ENCODE data around the gene ARHGEF26.

The ARHGEF26 gene

DNA sequence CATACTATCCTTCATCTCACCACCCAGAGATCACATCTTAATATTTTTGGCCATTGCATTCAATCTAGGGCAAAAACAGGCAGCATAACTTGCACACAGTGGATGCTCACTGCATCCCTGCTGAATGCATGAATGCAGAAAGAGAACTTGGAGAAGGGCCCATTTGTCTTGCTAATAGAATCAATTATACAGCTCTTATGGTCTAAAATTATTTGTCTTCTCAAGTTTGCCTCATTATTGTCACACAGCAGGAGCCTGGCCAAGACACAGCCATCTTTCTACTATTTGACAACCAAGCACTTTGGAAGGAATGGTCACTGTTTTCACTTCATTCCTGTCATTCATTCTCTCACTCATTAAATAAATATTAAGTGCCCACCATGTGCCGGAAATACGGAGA is 1.2 kb upstream of the ARHGEF26 start:
- no peak for DNase-seq (ENCODE audit: low read depth)

DNA sequence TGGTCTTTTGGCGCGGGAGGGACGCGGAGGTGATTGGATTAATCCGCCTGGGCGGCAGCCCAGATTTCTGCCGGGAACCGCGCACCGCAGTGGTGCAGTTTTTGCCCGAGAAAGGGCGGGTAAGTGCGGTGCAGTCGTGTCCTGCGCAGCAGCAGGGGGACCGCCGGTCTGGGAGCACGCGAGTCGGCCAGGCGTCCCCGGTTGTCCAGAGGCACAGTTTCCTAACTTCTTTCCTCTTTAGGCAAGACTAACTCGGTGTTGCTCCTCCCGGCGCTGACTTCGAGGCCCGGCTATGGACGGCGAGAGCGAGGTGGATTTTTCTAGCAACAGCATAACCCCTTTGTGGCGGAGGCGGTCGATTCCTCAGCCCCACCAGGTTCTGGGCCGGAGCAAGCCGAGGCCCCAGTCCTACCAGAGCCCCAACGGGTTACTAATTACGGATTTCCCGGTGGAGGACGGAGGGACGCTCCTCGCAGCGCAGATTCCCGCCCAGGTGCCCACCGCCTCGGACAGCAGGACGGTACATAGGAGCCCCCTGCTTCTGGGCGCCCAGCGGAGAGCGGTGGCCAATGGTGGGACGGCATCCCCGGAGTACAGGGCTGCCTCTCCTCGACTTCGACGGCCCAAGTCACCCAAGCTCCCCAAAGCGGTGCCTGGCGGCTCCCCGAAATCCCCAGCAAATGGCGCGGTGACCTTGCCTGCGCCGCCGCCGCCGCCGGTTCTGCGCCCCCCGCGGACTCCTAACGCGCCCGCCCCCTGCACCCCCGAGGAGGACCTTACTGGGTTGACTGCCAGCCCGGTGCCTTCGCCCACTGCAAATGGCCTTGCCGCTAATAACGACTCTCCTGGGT is 736 bp downstream of the ARHGEF26 start:
- no peak for DNase-seq (ENCODE audit: low read depth)

DNA sequence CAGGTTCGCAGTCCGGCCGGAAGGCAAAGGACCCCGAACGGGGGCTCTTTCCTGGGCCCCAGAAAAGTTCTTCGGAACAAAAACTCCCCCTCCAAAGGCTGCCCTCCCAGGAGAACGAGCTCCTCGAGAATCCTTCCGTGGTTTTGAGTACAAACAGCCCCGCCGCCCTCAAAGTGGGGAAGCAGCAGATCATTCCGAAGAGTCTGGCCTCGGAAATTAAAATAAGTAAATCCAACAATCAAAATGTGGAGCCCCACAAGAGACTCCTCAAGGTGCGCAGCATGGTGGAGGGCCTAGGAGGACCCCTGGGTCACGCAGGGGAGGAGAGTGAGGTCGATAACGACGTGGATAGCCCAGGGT is 1.3 kb downstream of the ARHGEF26 start:
- no peak for DNase-seq (ENCODE audit: low read depth)

DNA sequence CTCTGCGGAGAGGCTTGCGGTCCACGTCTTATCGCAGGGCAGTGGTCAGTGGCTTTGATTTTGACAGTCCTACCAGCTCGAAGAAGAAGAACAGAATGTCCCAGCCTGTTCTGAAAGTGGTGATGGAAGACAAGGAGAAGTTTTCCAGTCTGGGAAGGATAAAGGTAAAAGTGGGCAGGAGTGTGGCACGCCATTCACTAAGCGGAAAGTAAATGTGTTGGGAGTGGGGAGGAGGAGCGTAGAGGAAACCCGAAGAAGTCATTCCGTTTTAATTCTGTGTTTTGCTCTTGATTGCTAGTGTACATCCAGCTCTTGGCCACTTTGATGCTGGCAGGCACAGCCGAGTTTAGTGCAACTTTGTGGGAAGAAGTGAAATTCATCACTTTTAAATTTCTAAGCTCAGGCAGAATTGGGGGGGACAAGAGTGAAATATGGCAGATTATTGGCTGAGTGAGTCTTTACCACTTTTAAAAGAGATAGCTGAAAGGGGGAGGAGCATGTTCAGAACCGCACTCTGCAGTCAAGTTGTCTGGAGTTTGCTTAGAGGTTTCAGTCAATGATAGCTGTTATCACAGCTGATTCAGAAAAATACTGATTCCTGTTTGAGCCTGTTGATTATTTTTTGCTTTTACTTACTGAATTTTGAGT is 1.8 kb downstream of the ARHGEF26 start:
- DNase-seq (ENCODE audit: low read depth) = no peak

DNA sequence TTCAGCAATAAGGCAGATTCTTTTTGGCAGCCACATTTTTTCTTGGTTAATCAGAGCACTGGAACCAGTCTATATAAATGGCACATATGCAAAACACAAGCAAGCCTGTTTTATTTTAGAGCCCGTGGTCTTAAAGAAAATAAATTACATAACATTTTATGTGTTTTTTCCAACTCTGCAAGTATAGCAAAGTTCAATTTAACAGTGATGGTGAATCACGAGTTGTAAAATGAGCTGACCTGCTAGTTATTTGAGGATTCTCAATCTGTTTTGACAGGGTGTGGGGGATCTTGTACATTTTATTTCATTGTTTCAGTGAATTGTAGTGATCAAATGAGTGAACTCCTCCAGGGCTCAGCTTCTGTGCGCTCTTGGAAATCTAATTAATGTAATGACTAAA is 2.7 kb downstream of the ARHGEF26 start:
- DNase-seq (ENCODE audit: low read depth) = no peak

DNA sequence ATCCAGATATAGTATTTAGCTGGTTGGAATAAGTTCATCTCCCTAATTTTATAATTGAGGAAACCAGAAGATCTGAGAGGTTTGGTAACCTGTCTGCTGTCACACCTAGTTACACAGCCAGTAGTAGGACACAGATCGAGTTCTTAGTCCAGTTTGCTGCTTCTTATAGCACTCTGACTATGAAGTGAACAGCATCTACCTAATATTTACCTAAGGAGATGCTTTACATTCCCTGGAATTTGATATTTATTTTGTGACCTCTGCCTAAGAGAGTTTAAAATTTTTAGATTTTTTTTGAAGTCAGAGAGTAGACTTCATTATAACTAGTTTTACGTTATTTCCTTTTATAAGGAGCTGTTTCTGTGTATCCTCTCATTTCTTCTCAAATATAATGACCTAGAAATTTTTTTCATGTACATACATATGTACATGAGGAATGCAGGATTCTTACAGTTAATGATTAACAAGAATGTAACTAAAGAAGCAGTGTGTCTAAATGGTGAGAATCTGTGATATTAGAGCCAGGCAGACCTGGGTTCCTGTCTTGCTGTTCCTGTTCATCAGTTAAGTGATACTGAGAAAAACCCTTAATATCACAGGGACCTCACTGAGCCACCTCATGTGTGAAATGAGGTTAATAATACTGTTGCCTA is 4.3 kb downstream of the ARHGEF26 start:
- DNase-seq (ENCODE audit: low read depth) = no peak

DNA sequence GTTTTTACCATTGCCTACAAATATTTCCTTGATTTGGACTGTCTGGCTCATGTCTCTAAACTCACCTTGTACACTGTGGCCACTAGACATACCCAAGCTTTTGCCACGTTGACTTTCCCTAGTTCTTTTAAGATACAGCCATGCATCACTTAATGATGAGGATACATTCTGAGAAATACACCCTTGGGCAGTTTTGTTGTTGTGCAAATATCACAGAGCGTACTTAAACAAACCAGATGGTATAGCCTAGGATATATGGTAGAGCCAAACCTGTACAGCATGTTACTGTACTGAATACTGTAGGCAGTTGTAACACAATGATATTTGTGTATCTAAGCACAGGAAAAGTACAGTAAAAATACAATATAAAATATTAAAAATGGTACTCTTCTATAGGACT is 5.5 kb downstream of the ARHGEF26 start:
- no peak for DNase-seq (ENCODE audit: low read depth)

DNA sequence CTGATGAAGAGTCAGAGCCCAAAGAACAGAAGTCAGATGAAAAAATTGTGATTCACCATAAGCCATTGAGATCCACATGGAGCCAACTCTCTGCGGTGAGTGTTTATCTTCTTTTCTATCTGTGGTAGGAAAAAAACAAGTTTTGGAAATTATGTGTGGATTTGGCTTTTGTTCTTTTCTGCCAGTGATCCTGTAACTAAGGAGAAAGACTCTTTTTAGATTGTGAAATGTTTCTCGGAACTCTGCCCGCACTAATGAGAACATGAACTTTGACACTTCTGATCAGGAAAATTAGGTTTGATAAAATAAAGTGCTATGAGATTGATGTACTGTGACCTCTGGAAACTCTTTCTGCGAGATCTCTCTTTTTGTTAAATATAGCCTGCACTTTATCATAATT is 8.4 kb downstream of the ARHGEF26 start:
- no peak for DNase-seq (ENCODE audit: low read depth)

DNA sequence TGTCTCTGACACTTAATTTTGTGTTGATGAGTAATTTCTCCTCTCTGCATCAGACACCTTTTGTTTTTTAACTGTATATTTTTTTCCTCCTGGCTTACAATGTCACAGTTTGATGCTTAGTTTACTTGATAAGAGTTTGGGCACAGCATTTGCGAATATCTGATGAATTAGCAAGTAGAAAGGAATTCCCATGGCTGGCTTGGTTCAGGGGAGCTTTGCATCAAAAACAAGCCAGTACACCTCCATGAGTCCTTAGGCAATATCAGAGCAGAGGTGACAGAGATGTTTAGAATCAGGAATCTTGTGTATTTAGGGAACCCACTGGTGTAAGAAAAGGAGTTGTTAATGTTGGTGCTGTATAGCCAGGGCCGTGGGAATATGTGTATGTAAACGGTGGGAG is 9.3 kb downstream of the ARHGEF26 start:
- no peak for DNase-seq (ENCODE audit: low read depth)

DNA sequence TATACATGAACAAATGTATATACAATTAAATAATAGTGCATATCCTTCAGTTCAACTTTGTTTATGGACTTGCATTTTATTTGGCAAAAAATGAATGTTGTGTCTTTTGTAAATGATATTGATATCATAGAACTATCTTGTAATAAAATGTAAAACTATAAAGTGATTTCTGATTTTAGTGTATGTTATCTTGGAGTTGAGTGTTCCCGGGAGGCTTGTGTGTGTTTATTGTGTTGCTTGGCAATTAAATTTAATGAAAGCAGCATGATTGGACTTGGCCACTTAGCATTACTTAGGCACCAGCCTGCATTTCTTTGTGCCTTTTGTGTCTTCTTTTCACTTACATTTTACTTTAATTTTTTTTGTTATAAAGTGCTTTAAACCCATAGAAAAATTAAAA is 10.6 kb downstream of the ARHGEF26 start:
- DNase-seq (ENCODE audit: low read depth) = no peak

DNA sequence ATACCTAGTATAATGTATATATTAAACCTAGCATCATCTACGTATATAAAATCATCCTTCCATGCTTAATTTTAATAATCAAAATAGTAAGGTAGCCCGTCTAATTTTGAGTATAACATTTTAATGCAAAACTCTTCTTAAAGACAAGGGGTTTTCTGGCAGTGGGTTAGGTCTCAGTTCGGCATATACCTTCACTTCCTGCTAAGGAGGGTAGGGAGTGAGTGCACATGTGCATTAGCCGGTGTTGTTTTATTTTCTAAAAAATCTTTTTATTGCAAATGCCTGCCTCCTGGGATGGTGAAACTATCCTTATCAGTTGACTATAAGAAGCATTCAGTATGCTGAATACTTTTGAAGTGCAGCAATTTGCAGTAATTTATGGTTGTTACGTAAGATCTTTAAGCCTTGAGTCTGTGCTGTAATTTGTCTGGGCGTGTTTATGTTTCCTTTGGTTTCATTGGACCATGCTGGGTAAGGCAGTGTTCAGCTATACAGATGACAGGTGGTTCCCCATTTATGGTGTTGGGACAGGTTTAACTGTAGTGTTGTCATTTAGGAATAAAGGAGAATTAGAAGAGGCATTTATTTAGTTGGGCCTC is 11.7 kb downstream of the ARHGEF26 start:
- no peak for DNase-seq (ENCODE audit: low read depth)

DNA sequence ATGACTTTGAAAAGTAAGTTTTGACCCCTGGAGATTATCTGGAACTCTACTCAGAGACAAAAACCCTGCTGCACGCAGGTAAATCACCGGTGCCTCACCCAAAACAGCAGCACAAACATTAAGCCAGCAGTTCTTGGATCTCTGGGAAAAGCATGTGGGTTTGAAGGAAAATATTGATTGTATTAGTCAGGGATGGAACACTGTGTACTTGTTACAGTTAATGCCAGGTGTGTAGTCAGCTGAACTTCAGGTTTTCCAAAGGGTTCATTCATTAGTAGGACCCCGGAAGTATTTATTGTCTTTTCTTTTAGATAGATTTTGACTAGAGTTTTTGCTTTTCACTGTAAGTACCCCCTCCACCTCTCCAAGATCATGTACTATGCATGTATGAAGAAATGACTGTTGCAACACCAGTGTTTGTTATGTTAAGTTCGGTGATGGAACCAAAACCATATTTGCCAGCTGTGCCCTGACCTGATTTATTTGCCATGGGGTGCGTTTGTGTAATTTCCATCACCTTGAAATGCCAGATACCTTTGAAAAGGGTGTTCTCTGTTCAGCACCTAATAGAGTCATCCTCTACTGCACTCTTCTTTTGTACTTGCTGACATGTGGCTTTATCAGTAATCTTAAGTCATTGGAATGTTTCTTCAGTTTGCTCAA is 14.5 kb downstream of the ARHGEF26 start:
- no peak for DNase-seq (ENCODE audit: low read depth)

DNA sequence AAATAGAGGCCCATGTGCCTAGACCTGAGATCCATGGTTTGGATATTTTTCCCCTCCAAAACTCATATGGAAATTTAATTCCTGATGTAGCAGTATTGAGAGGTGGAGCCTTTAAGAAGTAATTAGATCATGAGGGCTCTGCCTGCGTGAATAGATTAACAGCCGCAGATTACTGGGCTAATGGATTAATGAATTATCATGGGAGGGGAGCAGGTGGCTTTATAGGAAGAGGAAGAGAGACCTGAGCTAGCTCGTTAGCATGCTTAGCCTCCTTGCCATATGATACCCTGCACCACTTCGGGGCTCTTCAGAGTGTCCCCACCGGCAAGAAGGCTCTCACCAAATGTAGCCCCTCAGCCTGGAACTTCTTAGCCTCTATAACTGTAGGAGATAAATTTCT is 15.8 kb downstream of the ARHGEF26 start:
- DNase-seq (ENCODE audit: low read depth) = no peak

DNA sequence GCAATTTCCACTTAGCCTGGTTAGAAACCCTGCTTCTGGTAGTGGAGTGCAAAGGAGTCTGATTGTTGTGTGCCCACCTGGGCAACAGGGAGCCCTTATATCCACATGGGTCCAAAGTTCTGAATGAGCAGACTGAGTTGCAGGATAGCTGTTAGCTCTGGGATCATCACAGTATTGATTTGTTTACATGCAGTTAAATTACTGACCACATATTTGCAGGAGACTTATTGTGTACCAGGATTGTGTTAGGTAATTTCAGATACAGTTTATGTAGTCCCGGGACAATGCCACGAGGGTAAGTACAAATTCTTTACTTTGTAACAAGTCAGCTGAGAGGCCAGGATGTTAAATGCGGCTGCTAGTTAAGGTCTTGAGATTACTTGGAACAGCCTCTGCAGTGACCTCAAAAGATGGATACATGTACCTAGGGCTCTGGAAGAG is 18.8 kb downstream of the ARHGEF26 start:
- DNase-seq (ENCODE audit: low read depth) = no peak

DNA sequence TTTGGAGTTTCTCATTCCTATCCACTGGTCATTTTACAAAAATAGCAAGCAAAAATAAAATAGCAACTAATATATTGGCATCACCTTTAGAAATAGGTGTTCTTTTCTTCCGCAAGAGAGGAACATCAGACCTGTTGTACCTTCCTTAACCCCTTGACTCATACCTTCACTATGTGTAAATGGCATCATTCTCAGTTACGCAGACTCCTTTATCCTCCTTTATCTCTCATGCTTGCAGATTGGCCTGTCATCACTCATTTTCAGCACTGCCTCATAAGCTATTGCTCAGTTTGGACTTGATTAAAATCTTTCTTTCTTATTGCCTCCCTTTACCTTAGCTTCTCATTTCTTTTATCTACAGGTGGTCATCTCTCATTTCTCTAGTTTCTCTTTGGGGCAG is 21.4 kb downstream of the ARHGEF26 start:
- DNase-seq (ENCODE audit: low read depth) = no peak

DNA sequence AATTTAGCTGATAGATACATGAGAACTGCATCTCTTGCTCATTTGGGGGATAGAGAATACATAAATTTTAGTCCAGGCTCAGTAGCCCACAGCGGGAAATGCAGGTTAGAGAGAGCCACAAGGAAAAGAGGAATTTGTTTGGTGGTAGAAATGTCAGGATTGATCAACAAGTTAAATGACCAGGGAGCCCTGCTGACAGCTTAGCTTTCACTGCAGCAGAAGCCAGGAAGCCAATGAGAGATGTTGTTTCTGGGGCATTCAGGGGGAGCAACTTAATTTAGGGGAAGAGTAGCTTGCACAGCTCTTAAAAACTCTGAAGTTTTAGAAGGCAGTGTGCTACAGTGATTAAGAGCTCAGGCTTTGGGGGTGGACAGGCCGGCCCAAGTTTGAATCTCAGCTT is 22.7 kb downstream of the ARHGEF26 start:
- no peak for DNase-seq (ENCODE audit: low read depth)

DNA sequence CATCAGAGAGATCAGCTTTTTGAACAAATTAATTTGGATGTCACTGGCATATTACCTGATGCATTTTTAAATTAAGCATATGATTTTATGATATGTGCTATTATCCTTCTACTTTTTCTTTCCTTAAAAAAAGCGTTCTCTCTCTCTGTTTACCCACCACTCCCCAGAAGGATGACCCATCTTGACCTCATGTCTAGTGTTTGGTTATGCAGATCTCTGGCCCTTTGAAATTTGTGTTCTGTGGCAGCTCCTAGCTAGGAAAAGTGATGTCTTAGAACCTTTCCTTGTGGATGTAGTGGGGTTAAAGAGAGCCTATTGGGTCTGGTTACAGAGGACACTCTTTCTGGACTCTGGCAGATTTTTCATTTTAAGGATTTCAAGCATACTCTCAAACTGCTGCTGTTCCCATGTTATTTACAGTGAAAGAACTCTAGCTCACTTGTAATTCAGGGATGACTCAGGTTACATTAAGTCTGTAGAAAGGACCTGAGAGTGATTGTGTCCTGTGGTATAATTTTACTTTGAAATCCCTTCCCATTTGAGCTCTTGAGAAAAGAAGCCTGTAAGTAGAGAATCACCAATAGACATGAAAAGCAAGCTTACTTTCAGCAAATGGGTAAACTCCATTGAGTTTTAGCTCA is 23.8 kb downstream of the ARHGEF26 start:
- no peak for DNase-seq (ENCODE audit: low read depth)

DNA sequence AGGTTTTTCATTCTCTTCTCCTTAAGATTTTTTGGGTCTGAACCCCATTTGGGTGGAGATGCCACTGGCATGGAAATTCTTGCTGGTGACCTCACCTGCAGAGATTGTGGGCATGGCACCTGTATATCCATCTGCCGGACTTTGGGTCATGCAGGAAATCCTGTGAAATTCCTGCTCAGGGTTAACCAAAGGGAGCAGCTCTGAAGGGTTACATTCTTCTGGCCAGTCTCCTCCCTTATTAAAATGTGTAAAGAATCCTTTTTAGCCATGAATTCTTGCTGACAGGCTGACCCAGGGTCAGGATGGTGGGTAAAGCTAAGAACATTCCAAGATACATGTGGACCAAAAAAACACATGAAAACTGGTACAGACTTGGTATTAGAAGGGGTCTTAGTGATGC is 27.4 kb downstream of the ARHGEF26 start:
- no peak for DNase-seq (ENCODE audit: low read depth)

DNA sequence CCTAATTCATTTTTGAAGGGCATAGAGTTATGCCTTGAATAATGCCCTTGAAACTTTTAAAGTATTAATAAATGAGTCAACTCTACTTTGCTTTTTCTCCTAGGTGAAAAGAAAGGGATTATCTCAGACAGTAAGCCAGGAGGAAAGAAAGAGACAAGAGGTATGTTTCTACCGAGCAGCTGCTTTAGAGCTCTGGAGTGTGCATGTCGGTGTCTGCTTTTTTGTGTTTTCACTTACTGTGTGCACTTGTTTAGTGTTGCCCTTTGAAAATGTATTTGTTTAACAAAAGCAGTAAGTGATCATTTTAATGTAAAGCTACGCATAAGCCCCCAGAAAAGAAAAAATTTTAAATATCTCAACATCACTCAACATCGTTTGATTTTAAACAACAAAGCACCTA is 28.1 kb downstream of the ARHGEF26 start:
- no peak for DNase-seq (ENCODE audit: low read depth)

DNA sequence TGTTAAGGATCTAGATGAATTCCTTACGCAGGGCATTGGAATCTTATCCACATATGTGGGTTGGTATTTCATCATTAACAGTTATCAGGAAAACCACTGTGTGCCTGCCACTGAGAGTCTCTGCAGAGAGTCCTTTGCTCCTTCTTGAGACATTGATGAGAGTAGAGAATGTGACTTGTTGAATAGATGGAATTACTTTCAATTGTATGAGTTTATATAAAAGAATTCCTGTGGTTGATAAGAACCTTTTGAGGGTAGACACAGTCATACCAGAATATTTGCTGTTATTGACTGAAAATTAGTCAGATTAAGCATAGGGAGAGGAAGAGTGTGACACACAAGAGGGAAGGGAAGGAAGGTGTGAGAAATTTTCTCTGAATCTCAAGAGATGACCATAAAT is 30.8 kb downstream of the ARHGEF26 start:
- no peak for DNase-seq (ENCODE audit: low read depth)

DNA sequence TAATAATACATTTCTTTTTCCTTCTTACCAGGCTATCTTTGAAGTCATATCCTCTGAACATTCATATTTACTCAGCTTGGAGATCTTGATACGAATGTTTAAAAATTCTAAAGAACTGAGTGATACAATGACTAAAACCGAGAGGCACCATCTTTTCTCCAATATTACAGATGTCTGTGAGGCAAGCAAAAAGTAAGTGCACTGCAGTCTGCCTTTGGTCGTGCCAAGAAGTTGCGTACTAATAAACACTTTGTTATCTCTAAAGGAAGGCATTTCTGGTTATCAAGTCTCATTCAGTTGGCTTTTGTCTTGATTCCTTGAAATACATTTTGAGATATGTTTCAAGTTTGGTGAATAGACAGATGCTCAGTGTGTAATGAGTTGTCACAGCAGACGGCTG is 31.6 kb downstream of the ARHGEF26 start:
- DNase-seq (ENCODE audit: low read depth) = no peak

DNA sequence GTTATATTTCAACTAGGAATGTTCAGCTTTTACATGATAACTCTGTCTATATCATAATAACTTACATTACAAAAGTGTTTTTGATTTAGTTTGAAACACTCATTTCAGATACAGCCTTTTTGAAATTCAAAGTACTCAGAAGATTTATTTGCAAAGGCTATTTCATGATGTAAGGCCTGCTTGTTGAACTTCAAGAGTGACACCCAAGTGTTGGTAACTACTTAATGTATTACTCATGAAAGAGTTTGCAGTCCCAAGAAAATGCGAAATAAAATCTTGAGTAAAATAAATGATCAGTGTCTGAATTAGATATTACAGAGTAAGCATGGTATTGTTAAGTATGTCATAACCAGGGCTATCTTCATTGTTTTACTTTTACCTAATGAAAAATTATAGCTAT is 35.3 kb downstream of the ARHGEF26 start:
- DNase-seq (ENCODE audit: low read depth) = no peak

All from activated T-helper 9 cell treated with anti-CD3 and anti-CD28 coated beads, Interleukin-2, amount 50 U/mL, for 16 hours (primary cell).